DND-41 (cell line): ENCODE measurements around the gene CNNM1.

Experiments
- ATAC-seq: fragments of 200-7000 bp; cut with Tn5 transposase; 3 replicates; pipeline ENCODE4 v1.9.1; 2021; ENCODE audit warnings: low read depth; ENCODE audit not compliant: insufficient read depth
- DNase-seq: peaks from one replicate; pipeline ENCODE4 v3.0.0-alpha.2; 2020
- H2AFZ ChIP-seq: 2 replicates; pipeline ENCODE4 v1.6.0; 2012; ENCODE audit warnings: low read depth, low read length
- H3K27ac ChIP-seq: 2 replicates; pipeline ENCODE4 v1.5.1; 2012; ENCODE audit warnings: low read length, inconsistent platforms
- H3K27me3 ChIP-seq: fragments of 200-600 bp; sonication (generic); 2 replicates; pipeline ENCODE4 v1.6.0; 2012; ENCODE audit warnings: low read length, mild to moderate bottlenecking, inconsistent platforms; ENCODE audit not compliant: insufficient read depth, poor library complexity
- H3K36me3 ChIP-seq: 2 replicates; pipeline ENCODE4 v1.5.1; 2012; ENCODE audit warnings: low read length, inconsistent platforms; ENCODE audit not compliant: insufficient read depth
- H3K4me1 ChIP-seq: 2 replicates; pipeline ENCODE4 v1.5.1; 2012; ENCODE audit warnings: mild to moderate bottlenecking, low read length; ENCODE audit not compliant: insufficient read depth
- H3K4me2 ChIP-seq: 2 replicates; pipeline ENCODE4 v1.6.0; 2012; ENCODE audit warnings: mild to moderate bottlenecking, moderate library complexity, low read length, inconsistent platforms; ENCODE audit not compliant: insufficient read depth
- H3K4me3 ChIP-seq, 2 experiments: fragments of 200-600 bp in 1 of 2; shearing (Covaris generic) in 1 of 2; 2 replicates each; pipeline ENCODE4 v1.5.1; 2012 to 2016; ENCODE audit warnings: inconsistent platforms in 2 of 2, low read length in 2 of 2, mild to moderate bottlenecking in 2 of 2, low read depth in 1 of 2, moderate library complexity in 1 of 2
- H3K79me2 ChIP-seq: 2 replicates; pipeline ENCODE4 v1.6.0; 2012; ENCODE audit warnings: low read length, inconsistent platforms; ENCODE audit not compliant: insufficient read depth
- H3K9ac ChIP-seq: 2 replicates; pipeline ENCODE4 v1.6.0; 2012; ENCODE audit warnings: low read depth, mild to moderate bottlenecking, inconsistent platforms, low read length, moderate library complexity
- H3K9me3 ChIP-seq: 2 replicates; pipeline ENCODE4 v1.5.1; 2012; ENCODE audit warnings: low read length, moderate library complexity, mild to moderate bottlenecking, inconsistent platforms; ENCODE audit not compliant: insufficient read depth, severe bottlenecking
- H4K20me1 ChIP-seq: 2 replicates; pipeline ENCODE4 v1.6.0; 2012; ENCODE audit warnings: low read length; ENCODE audit not compliant: insufficient read depth
- EZH2 ChIP-seq: IDR thresholded peaks from 3 replicates; pipeline ENCODE4 v1.6.1; 2012; ENCODE audit warnings: borderline replicate concordance, low read depth, mild to moderate bottlenecking, moderate library complexity, low read length, inconsistent platforms; ENCODE audit not compliant: severe bottlenecking
- TF ChIP-seq, protein P1 (sequence below): IDR thresholded peaks from 2 replicates; pipeline ENCODE4 v1.5.1; 2012; ENCODE audit warnings: borderline replicate concordance, low read length, moderate library complexity, mild to moderate bottlenecking; ENCODE audit not compliant: poor library complexity, severe bottlenecking; ENCODE audit errors: extremely low read depth

Gene CNNM1

DNA sequence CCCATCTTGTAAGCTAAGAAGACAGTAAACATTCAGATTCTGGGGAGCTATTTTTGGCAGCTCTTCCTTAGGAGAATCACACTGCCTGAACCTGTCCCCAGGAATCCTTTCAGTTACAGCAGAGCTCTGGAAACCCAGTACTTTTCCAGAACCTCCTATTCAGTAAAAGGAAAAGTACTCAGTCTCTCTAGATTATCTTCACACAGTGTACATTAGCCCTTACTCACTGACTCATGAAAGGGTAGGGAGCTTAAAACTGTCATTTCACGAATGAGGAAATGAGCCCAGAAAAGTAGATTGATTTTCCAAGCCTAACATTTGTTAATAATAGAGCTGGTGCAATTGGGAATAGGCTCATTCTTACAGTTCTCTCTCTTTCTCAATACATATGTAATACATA, 3.9 kb upstream of the CNNM1 start:
- TF ChIP-seq, protein P1, sequence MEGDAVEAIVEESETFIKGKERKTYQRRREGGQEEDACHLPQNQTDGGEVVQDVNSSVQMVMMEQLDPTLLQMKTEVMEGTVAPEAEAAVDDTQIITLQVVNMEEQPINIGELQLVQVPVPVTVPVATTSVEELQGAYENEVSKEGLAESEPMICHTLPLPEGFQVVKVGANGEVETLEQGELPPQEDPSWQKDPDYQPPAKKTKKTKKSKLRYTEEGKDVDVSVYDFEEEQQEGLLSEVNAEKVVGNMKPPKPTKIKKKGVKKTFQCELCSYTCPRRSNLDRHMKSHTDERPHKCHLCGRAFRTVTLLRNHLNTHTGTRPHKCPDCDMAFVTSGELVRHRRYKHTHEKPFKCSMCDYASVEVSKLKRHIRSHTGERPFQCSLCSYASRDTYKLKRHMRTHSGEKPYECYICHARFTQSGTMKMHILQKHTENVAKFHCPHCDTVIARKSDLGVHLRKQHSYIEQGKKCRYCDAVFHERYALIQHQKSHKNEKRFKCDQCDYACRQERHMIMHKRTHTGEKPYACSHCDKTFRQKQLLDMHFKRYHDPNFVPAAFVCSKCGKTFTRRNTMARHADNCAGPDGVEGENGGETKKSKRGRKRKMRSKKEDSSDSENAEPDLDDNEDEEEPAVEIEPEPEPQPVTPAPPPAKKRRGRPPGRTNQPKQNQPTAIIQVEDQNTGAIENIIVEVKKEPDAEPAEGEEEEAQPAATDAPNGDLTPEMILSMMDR: no peak
- TF ChIP-seq EZH2: no peak
- H3K27ac ChIP-seq: no peak overlapping the region
- ATAC-seq: no peak

DNA sequence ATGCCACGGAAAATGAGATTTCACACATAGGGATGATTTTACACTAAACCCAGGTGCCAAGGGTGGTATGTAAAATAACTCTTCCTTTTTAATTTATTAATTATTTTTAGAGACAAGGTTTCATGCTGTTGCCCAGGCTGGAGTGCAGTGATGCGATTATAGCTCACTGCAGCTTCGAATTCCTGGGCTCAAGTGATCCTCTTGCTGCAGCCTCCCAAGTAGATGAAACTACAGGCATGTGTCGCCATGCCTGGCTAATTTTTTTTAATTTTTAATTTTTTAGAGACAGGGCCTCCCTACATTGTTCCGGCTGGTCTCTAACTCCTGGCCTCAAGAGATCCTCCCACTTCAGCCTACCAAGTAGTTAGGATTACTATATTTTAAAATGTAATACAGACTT, 2.3 kb upstream of the CNNM1 start:
- Histone ChIP-seq H2AFZ (no peak overlapping the region), H3K9ac (no peak overlapping the region), H3K4me1 (no peaks in the 10 kb centered on the region), H3K27ac (no peak overlapping the region), H3K79me2 (no peaks in the 10 kb centered on the region), H3K36me3 (no peaks in the 10 kb centered on the region), H3K4me3 (no peak overlapping the region), H3K9me3 (no peaks in the 10 kb centered on the region), H3K4me2 (no peak overlapping the region), H4K20me1 (no peaks in the 10 kb centered on the region), H3K27me3 (peaks cover 7% of the 10 kb centered on the region)
- no peak for ATAC-seq
- no peak for DNase-seq
- TF ChIP-seq EZH2: no peak
- TF ChIP-seq, protein P1: no peak

More for the DNA sequence above, 3.9 kb upstream of the CNNM1 start:
- no peak overlapping the region for H2AFZ ChIP-seq
- no peak overlapping the region for H3K4me2 ChIP-seq
- no peak overlapping the region for H3K4me3 ChIP-seq
- no peaks in the 10 kb centered on the region for H3K79me2 ChIP-seq
- H3K4me1 ChIP-seq: no peaks in the 10 kb centered on the region
- no peaks in the 10 kb centered on the region for H3K9me3 ChIP-seq
- H3K36me3 ChIP-seq: no peaks in the 10 kb centered on the region
- peaks cover 8% of the 10 kb centered on the region for H3K27me3 ChIP-seq
- no peak for DNase-seq
- no peaks in the 10 kb centered on the region for H4K20me1 ChIP-seq
- H3K9ac ChIP-seq: no peak overlapping the region

DNA sequence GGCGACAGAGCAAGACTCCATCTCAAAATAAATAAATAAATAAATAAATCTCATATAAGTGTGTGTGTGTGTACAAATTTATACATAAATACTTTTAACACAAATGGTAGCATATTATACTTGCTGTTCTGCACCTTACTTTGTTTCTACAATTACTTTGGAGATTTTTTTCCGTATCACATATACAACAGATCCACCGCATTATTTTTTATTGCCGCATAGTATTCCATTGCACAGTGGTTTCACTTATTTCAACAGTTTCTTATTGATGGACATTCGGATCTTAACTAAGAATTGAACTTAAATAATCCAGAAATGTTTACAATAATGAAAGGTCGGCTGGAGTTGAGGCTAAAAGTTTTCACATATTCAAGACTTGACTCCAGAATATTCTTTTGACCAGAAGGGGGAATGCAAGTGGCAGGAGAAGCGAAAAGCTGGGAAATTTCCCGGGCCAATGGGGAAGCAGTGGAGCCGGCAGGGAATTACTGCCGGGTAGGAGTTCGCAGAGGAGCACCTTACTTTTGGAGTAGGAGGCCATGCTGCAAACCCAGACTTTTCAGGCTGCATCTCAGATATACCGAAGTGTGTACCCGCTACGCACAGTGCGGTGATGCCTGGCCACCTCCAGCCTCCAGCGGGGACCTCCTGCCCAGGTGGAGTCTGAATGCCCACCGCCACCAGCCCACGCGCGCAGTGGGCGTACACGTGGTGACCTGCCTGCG, 415 bp upstream of the CNNM1 start:
- Histone ChIP-seq H4K20me1 (no peaks in the 10 kb centered on the region), H3K79me2 (no peaks in the 10 kb centered on the region), H3K4me1 (no peaks in the 10 kb centered on the region), H3K4me2 (no peak overlapping the region), H3K9me3 (no peaks in the 10 kb centered on the region), H3K27me3 (peaks cover 5% of the 10 kb centered on the region), H3K9ac (no peak overlapping the region), H3K36me3 (no peaks in the 10 kb centered on the region), H2AFZ (no peak overlapping the region), H3K27ac (no peak overlapping the region), H3K4me3 (no peak overlapping the region)
- ATAC-seq (no peak), DNase-seq (no peak)
- TF ChIP-seq, protein P1: no peak
- no peak for TF ChIP-seq EZH2
